T-helper 2 cell treated with Interferon-gamma antibody and Interleukin-4, amounts not matched to agents 5 μg/mL and 100 μg/mL, for 36 hours (primary cell): ENCODE results near the gene SLC13A2.

Experiments
- DNase-seq: peaks from one replicate; pipeline ENCODE4 v3.0.0; 2021; ENCODE audit warnings: low spot score
- H3K27ac Mint-ChIP-seq: one replicate; pipeline ENCODE4 v1.8.0; 2021; ENCODE audit warnings: mild to moderate bottlenecking, mixed read lengths
- H3K27me3 Mint-ChIP-seq: one replicate; pipeline ENCODE4 v1.8.0; 2021; ENCODE audit warnings: low read depth, mixed read lengths
- H3K36me3 Mint-ChIP-seq: one replicate; pipeline ENCODE4 v1.8.0; 2021; ENCODE audit warnings: low read depth, mixed read lengths
- H3K4me1 Mint-ChIP-seq: one replicate; pipeline ENCODE4 v1.8.0; 2021; ENCODE audit warnings: low read depth, mixed read lengths
- H3K4me3 Mint-ChIP-seq: one replicate; pipeline ENCODE4 v1.8.0; 2022; ENCODE audit warnings: mild to moderate bottlenecking, moderate library complexity, mixed read lengths
- H3K9me3 Mint-ChIP-seq: one replicate; pipeline ENCODE4 v1.8.0; 2021; ENCODE audit warnings: mixed read lengths

SLC13A2 gene

GRCh38 chr17:28536532-28537218, 63.2 kb downstream of the SLC13A2 start:
- Mint-ChIP-seq H3K4me3 (no peak overlapping the region), H3K27ac (no peak overlapping the region), H3K4me1 (no peaks in the 10 kb centered on the region), H3K36me3 (no peaks in the 10 kb centered on the region), H3K9me3 (no peaks in the 10 kb centered on the region), H3K27me3 (no peaks in the 10 kb centered on the region)
- DNase-seq = no peak

GRCh38 chr17:28537219-28537610, 63.8 kb downstream of the SLC13A2 start:
- Mint-ChIP-seq H3K4me3 (no peak overlapping the region), H3K27ac (no peak overlapping the region), H3K27me3 (no peaks in the 10 kb centered on the region), H3K4me1 (no peaks in the 10 kb centered on the region), H3K9me3 (no peaks in the 10 kb centered on the region), H3K36me3 (no peaks in the 10 kb centered on the region)
- DNase-seq = no peak

DNA sequence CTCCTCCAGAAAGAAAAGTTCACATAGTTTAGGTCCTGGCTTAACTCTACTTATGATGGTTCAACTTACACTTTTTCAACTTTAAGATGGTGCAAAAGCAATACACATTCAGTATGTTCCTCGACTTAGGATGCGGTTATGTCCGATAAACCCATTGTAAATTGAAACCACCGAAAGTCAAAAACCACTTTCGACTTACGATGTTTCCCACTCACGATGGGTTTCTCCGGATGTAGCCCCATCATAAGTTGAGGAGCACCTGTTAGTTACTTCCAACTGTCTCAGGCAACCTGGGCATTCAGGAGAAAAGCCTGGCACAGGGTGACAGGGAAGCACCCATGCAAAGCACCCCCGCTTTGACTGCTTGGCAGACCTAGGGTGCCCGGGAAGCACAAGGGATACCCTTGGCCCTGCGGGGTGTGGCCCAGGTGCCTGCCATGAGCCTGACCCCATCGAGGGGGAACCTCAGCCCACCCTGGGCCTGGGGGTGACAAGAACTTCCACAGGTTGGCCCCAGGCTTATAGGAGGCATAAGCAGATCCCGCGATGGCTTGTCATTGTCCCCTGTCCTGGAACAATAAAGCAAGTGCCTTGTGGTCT, 65.0 kb downstream of the SLC13A2 start:
- H3K4me1 Mint-ChIP-seq = no peaks in the 10 kb centered on the region
- no peak overlapping the region for H3K27ac Mint-ChIP-seq
- DNase-seq = no peak
- no peak overlapping the region for H3K4me3 Mint-ChIP-seq
- no peaks in the 10 kb centered on the region for H3K27me3 Mint-ChIP-seq
- H3K9me3 Mint-ChIP-seq = no peaks in the 10 kb centered on the region
- H3K36me3 Mint-ChIP-seq = no peaks in the 10 kb centered on the region

DNA sequence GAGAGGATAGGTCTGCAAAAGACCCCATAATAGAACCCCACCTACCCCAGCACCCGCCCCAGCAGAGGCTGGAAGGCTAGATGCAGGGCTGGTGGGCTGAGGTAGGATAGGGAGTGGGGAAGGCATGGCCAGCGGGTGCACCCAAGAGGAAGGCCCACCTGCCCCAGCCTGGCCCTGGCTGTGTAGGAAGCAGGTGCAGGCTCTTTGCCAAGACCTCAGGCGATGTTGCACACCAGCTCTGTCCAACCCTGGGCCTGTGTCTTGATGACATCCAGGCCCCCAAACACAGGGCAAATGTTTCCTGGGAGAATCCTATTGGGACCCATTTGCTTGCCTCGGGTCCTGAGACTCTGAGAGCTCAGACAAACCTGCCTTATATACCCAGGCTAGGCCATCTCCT, 66.8 kb downstream of the SLC13A2 start:
- Mint-ChIP-seq H3K4me1 (no peaks in the 10 kb centered on the region), H3K27ac (no peak overlapping the region), H3K4me3 (no peak overlapping the region), H3K27me3 (no peaks in the 10 kb centered on the region), H3K36me3 (no peaks in the 10 kb centered on the region), H3K9me3 (no peaks in the 10 kb centered on the region)
- DNase-seq = no peak

DNA sequence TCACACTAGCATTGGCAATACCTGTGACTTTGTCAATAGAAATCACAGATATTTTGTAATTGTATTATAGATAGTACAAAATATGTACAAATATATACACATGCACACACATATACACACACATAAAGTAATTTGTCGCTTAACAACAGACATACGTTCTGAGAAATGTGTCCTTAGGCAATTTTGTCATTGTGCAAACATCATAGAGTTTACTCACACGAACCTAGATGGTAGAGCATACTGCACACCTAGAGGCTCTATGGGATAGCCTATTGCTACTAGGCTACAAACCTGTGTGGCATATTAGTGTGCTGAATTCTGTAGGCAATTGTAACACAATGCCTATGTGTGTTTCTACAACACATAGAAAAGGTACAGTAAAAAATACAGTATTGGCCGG, 68.0 kb downstream of the SLC13A2 start:
- Mint-ChIP-seq H3K36me3 (no peaks in the 10 kb centered on the region), H3K4me3 (no peak overlapping the region), H3K27me3 (no peaks in the 10 kb centered on the region), H3K4me1 (no peaks in the 10 kb centered on the region), H3K9me3 (no peaks in the 10 kb centered on the region), H3K27ac (no peak overlapping the region)
- DNase-seq = no peak

DNA sequence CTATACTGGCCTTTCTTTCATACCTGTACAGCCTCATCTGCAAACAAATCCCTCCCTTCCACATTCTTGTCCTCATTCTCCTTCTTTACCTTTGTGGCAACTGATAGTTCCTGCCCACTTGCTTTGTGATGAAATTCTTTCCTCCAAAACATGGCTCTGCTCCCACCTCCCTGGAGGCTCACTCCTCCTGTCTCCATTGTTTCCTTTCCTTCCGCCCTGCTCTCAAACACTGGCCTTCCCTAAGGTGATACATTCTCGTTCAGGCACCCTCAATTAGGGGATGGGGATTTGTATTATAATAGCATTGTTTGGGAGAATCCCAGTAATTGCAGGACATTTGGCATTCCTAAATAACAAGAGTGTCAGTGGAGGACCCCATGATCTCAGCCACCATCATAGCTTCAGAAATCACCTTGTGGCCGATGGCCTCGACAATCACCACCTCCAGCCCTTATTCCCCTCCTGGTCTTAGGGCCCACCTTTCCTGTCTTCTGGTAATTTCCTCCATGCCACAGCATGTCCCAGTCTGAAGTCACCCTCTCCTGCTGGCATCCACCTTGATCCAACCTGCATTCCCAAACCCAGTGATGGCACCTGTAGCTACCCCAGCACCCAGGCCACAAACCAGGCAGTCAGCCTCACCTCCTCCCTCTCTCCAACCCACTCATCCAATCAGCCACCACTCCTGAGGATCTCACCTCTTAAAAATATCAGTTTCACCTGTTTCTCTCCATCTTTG, 71.1 kb downstream of the SLC13A2 start:
- no peak for DNase-seq
- Mint-ChIP-seq H3K27me3 (no peaks in the 10 kb centered on the region), H3K27ac (no peak overlapping the region), H3K36me3 (peaks cover 2% of the 10 kb centered on the region), H3K9me3 (no peaks in the 10 kb centered on the region), H3K4me1 (peaks cover 16% of the 10 kb centered on the region), H3K4me3 (no peak overlapping the region)

GRCh38 chr17:28545141-28545503, 71.7 kb downstream of the SLC13A2 start:
- Mint-ChIP-seq H3K4me1 (peaks cover 21% of the 10 kb centered on the region), H3K9me3 (no peaks in the 10 kb centered on the region), H3K27ac (no peak overlapping the region), H3K4me3 (no peak overlapping the region), H3K36me3 (peaks cover 2% of the 10 kb centered on the region), H3K27me3 (no peaks in the 10 kb centered on the region)
- DNase-seq = no peak

DNA sequence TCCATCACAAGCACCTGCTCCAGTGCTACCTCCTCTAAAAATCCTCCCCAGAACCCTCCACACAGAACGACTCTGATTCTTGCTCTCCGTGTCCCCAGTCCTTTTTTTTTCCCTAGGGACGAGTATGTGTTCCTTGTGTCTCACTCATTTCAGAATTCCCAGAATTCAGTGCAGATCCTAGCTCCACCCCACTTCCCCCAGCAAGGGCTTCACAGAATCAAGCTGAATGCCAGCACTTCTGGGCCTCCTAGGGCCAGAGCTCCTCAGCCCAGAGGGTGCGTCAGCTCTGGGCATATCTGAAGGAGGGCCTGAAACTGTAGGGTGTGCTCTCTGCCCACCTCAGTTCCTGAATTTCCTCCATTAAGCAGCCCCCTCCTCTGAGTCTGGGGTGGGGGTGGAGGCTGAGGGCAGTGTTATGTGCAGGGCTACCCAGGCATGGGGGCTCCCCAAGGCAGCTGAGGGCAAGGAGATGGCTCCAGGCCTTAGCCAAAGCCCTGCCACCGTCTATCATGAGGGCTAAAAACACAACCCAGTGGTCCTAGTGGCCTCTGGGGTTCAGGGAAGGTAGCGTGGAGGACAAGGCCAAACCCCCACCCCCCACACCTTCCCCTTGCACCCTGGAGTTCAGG, 72.5 kb downstream of the SLC13A2 start:
- no peaks in the 10 kb centered on the region for H3K27me3 Mint-ChIP-seq
- no peak for DNase-seq
- peaks cover 27% of the 10 kb centered on the region for H3K4me1 Mint-ChIP-seq
- no peaks in the 10 kb centered on the region for H3K9me3 Mint-ChIP-seq
- H3K36me3 Mint-ChIP-seq = peaks cover 2% of the 10 kb centered on the region
- H3K27ac Mint-ChIP-seq = no peak overlapping the region
- H3K4me3 Mint-ChIP-seq = no peak overlapping the region

DNA sequence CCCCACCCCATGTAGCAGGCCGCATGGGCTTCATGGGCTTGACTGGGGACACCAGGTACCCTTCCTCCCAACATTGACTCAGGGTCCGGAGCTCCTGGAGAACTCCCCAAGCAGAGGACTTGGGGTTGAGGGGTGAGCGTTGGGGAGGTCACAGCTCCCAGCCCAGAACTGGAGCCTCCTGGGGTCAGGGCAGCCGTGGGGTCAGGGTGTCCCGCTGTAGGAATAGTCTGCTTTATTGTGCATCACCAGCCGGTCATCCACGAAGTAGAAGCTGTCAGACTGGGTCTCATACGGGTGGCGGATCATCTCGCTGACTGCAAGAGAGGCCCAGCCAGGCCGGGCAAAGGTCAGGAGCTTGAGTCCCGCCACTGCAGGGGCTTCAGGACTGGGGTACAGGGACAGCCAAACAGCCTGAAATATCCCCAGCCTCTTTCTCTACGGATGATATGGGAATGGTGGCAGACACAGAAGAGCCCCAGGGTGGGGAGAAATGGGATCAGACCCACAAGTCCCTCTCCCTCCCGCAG, 73.7 kb downstream of the SLC13A2 start:
- H3K4me3 Mint-ChIP-seq = no peak overlapping the region
- peak overlapping the region; percentile 60 for H3K27ac Mint-ChIP-seq
- no peaks in the 10 kb centered on the region for H3K9me3 Mint-ChIP-seq
- no peaks in the 10 kb centered on the region for H3K27me3 Mint-ChIP-seq
- peaks cover 38% of the 10 kb centered on the region for H3K4me1 Mint-ChIP-seq
- H3K36me3 Mint-ChIP-seq = peaks cover 4% of the 10 kb centered on the region
- no peak for DNase-seq
